PC-3 (cell line): Measurements from ENCODE around the gene CLCA2. TPM values are rescaled to one million over a fixed set of nuclear protein-coding genes. Genes with fewer than 3 reads are reported as not detected.

Source experiments
- ATAC-seq: fragments of 200-7000 bp; cut with Tn5 transposase; 2 replicates; pipeline ENCODE4 v1.9.1; 2020; ENCODE audit warnings: mild to moderate bottlenecking, moderate library complexity
- BruUV-seq: library from RNA; stranded (reverse); fragments of 400-500 nt; replicated peaks from 2 replicates; lab custom pipeline; 2021; lab: Mats Ljungman, UMichigan
- CTCF ChIA-PET: fragments of 300-600 bp; sonication (Branson Sonifier 250); formaldehyde crosslinking; loops from one replicate; lab custom pipeline; 2022; ENCODE audit warnings: antibody characterized with exemption; lab: Charles Lee
- POLR2A ChIA-PET: fragments of 300-600 bp; sonication (Branson Sonifier 250); formaldehyde crosslinking; loops from one replicate; lab custom pipeline; 2022; ENCODE audit warnings: antibody characterized with exemption; ENCODE audit not compliant: unreplicated experiment; lab: Charles Lee
- DNase-seq: peaks from one replicate; pipeline ENCODE4 v3.0.0-alpha.2; 2015
- H2AFZ ChIP-seq: fragments of 300-600 bp; sonication (generic); 2 replicates; pipeline ENCODE4 v1.6.0; 2016; ENCODE audit warnings: antibody characterized with exemption, low read length
- H3F3A ChIP-seq: fragments of 300-600 bp; sonication (generic); one replicate; pipeline ENCODE4 v1.6.0; 2017; ENCODE audit warnings: antibody characterized with exemption, low read length, control low read depth, mild to moderate bottlenecking; ENCODE audit not compliant: unreplicated experiment
- H3K27ac ChIP-seq: fragments of 300-600 bp; sonication (generic); 2 replicates; pipeline ENCODE4 v1.5.1; 2016; ENCODE audit warnings: mild to moderate bottlenecking, low read length
- H3K27me3 ChIP-seq: fragments of 300-600 bp; sonication (generic); 2 replicates; pipeline ENCODE4 v1.6.1; 2016; ENCODE audit warnings: low read length, mixed read lengths
- H3K36me3 ChIP-seq: fragments of 300-600 bp; sonication (generic); 2 replicates; pipeline ENCODE4 v1.6.1; 2016; ENCODE audit warnings: low read depth, mixed run types, low read length, mixed read lengths
- H3K4me1 ChIP-seq: fragments of 300-600 bp; sonication (generic); 2 replicates; pipeline ENCODE4 v1.5.1; 2016; ENCODE audit warnings: low read length; ENCODE audit not compliant: insufficient read depth
- H3K4me2 ChIP-seq: fragments of 300-600 bp; sonication (generic); 2 replicates; pipeline ENCODE4 v1.6.0; 2016; ENCODE audit warnings: low read length
- H3K4me3 ChIP-seq: fragments of 300-600 bp; sonication (generic); 2 replicates; pipeline ENCODE4 v1.5.1; 2016; ENCODE audit warnings: mild to moderate bottlenecking, low read length, mixed read lengths
- H3K79me2 ChIP-seq: fragments of 300-600 bp; sonication (generic); 2 replicates; pipeline ENCODE4 v1.6.1; 2017; ENCODE audit warnings: low read length, mixed read lengths
- H3K9ac ChIP-seq: fragments of 300-600 bp; sonication (generic); 2 replicates; pipeline ENCODE4 v1.6.0; 2016; ENCODE audit warnings: mild to moderate bottlenecking, low read length
- H3K9me2 ChIP-seq: fragments of 300-600 bp; sonication (generic); replicated peaks from 2 replicates; pipeline ENCODE4 v1.6.1; 2016; ENCODE audit warnings: mixed run types, low read length, mixed read lengths
- H3K9me3 ChIP-seq: fragments of 300-600 bp; sonication (generic); 2 replicates; pipeline ENCODE4 v1.6.1; 2016; ENCODE audit warnings: low read length, mixed read lengths
- H4K20me1 ChIP-seq: fragments of 300-600 bp; sonication (generic); 2 replicates; pipeline ENCODE4 v1.6.1; 2016; ENCODE audit warnings: low read length, mixed read lengths
- EZH2 ChIP-seq: fragments of 300-600 bp; sonication (generic); IDR thresholded peaks from one replicate; pipeline ENCODE4 v1.6.1; 2017; ENCODE audit warnings: antibody characterized with exemption, mild to moderate bottlenecking, low read length; ENCODE audit not compliant: unreplicated experiment
- EZH2phosphoT487 ChIP-seq: fragments of 300-600 bp; sonication (generic); IDR thresholded peaks from 2 replicates; pipeline ENCODE4 v1.6.1; 2018; ENCODE audit warnings: mild to moderate bottlenecking, antibody characterized with exemption, low read length, borderline replicate concordance
- intact Hi-C: fragments of 100-400 bp; cut with micrococcal nuclease; formaldehyde crosslinking; loops from 2 replicates; pipeline ENCODE4 v1.9.0; 2023
- total RNA-seq: library from RNA; depleted of rRNA; stranded (reverse); fragments of >200 nt; gene quantifications from 2 replicates; pipeline ENCODE4 v1.2.3, GENCODE V29; 2014
- TF ChIP-seq, protein P1 (sequence below): fragments of 300-600 bp; sonication (generic); conservative IDR thresholded peaks from 2 replicates; pipeline ENCODE4 v1.5.1; 2017; ENCODE audit warnings: antibody characterized with exemption, low read depth, mild to moderate bottlenecking, low read length

The CLCA2 gene
- total RNA-seq, 1 experiment from 2014 or later = 0.22 TPM

DNA sequence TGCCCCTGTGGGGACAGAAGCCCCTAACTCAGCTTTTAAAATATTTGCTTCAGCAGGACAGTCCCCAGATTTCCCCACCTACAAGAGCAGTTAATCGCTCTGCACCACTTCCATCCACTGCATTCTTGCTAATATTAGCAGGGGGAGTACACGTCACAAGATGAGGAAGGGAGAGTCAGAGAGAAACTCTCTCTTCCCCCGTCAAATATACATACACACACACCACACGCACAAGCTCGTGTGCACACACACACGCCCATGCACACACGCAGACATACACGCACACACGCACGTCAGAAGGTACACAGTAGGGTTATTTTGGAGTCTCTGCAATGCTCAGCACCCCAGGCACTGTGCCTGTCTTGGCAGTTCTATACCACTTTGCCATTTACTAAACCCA, 46.9 kb downstream of the CLCA2 start:
- Histone ChIP-seq H3K4me1 (no peaks in the 10 kb centered on the region), H3K36me3 (no peaks in the 10 kb centered on the region), H3K4me3 (no peak overlapping the region), H3K9me2 (no peaks in the 10 kb centered on the region), H3K27ac (no peak overlapping the region), H3K79me2 (no peaks in the 10 kb centered on the region), H3K27me3 (no peaks in the 10 kb centered on the region), H3K4me2 (no peak overlapping the region), H3K9me3 (no peaks in the 10 kb centered on the region), H3K9ac (no peak overlapping the region), H2AFZ (no peak overlapping the region), H4K20me1 (no peaks in the 10 kb centered on the region), H3F3A (no peaks in the 10 kb centered on the region)
- intact Hi-C loops = no loop called here
- ATAC-seq (no peak), DNase-seq (no peak)
- TF ChIP-seq EZH2 = no peak
- TF ChIP-seq EZH2phosphoT487 = no peak
- TF ChIP-seq, protein P1, sequence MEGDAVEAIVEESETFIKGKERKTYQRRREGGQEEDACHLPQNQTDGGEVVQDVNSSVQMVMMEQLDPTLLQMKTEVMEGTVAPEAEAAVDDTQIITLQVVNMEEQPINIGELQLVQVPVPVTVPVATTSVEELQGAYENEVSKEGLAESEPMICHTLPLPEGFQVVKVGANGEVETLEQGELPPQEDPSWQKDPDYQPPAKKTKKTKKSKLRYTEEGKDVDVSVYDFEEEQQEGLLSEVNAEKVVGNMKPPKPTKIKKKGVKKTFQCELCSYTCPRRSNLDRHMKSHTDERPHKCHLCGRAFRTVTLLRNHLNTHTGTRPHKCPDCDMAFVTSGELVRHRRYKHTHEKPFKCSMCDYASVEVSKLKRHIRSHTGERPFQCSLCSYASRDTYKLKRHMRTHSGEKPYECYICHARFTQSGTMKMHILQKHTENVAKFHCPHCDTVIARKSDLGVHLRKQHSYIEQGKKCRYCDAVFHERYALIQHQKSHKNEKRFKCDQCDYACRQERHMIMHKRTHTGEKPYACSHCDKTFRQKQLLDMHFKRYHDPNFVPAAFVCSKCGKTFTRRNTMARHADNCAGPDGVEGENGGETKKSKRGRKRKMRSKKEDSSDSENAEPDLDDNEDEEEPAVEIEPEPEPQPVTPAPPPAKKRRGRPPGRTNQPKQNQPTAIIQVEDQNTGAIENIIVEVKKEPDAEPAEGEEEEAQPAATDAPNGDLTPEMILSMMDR = no peak
- ChIA-PET CTCF (no interaction called here), POLR2A (no interaction called here)
- no TSS peak for BruUV-seq

- Histone ChIP-seq H3K9ac (no peak overlapping the region), H2AFZ (no peak overlapping the region), H4K20me1 (no peaks in the 10 kb centered on the region), H3K79me2 (no peaks in the 10 kb centered on the region), H3K4me3 (no peak overlapping the region), H3K27me3 (no peaks in the 10 kb centered on the region), H3K36me3 (no peaks in the 10 kb centered on the region), H3K27ac (no peak overlapping the region), H3K4me1 (no peaks in the 10 kb centered on the region), H3K9me2 (no peaks in the 10 kb centered on the region), H3K9me3 (no peaks in the 10 kb centered on the region), H3K4me2 (no peak overlapping the region), H3F3A (no peaks in the 10 kb centered on the region)
- DNase-seq (no peak), ATAC-seq (no peak)
- TF ChIP-seq, protein P1 = no peak
- TF ChIP-seq EZH2phosphoT487 (no peak), EZH2 (no peak)
- CTCF ChIA-PET = no interaction called here
- POLR2A ChIA-PET = no interaction called here
- intact Hi-C loops = no loop called here
- BruUV-seq = no TSS peak
These were observed 47.3 kb downstream of the CLCA2 start for GRCh38 chr1:86471291-86471690.

DNA sequence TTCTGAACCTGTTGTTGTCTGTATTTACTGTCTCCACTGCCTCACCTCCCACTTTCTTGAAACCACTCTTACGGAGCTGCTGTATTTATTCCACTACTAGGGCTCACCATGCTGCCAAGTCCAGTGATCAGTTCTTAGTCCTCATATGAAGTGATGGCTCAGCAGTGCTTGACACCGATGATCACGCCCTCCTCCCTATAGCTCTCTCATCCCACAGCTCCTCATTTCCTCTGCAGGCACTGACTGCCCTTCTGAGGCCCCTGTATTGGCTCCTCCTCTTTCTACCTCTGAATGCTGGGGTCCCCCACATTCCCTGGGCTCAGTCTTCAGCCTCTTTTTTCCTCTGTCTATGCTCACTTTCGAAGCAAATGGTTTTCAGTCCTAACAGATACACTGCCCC, 48.2 kb downstream of the CLCA2 start:
- Histone ChIP-seq H3K4me3 (no peak overlapping the region), H3K4me1 (no peaks in the 10 kb centered on the region), H3F3A (no peaks in the 10 kb centered on the region), H3K9ac (no peak overlapping the region), H3K27me3 (no peaks in the 10 kb centered on the region), H3K9me2 (no peaks in the 10 kb centered on the region), H3K4me2 (no peak overlapping the region), H3K36me3 (no peaks in the 10 kb centered on the region), H3K9me3 (no peaks in the 10 kb centered on the region), H4K20me1 (no peaks in the 10 kb centered on the region), H3K79me2 (no peaks in the 10 kb centered on the region), H2AFZ (no peak overlapping the region), H3K27ac (no peak overlapping the region)
- DNase-seq = no peak
- TF ChIP-seq, protein P1 = no peak
- TF ChIP-seq EZH2phosphoT487 (no peak), EZH2 (no peak)
- BruUV-seq = no TSS peak
- CTCF ChIA-PET = interaction anchor here (0.8 kb wide), 1 partner anchor 42 kb away, joined by 3 read pairs; no protein-coding TSS in a partner anchor
- POLR2A ChIA-PET = no interaction called here
- no peak for ATAC-seq
- intact Hi-C loops = no loop called here
